GM19463 (cell line): ENCODE results near the gene PSMA7.
A peak's percentile ranks its signal among the peaks of the same experiment; 100 is the strongest.

ENCODE experiments used
- ATAC-seq: cut with Tn5 transposase; IDR thresholded peaks from one replicate; pipeline ENCODE4 v1.9.1; 2021; ENCODE audit warnings: mild to moderate bottlenecking, moderate library complexity; ENCODE audit not compliant: unreplicated experiment

The PSMA7 gene

DNA sequence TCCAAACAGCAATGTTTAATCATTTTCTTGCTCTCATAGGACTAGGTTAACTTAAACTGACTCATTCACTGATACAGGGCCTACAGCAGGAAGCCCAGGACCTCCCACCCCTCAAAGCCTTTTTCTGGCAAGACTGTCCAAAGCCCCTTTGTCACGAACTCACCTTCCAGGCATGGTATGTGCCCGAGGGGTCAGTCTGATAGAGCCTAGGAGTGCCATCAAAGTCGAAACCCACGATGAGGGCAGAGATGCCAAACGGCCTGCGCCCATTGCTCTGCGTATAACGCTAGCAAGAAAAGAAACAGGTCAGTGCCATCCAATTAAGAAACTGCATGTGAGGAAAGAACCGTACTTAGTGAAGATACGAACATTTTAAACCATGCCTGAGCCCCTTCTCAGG is 4.3 kb downstream of the PSMA7 start:
- no peak for ATAC-seq

DNA sequence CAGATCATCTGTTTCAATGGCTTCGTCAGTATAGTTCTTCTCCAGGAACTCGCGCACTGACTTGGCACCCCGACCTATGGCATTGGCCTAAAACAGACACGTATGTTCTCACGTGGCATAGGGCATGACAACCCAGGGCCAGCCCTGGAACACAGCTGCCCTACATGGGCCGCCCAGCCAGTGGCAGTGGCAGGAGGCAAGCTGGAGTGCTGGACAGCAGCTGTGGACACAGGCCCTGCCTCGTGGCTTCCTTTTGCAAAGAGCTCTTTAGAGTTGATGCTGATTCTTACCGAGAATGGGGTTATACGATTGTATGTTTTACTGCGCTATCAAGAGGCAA is 5.0 kb downstream of the PSMA7 start:
- no peak for ATAC-seq

DNA sequence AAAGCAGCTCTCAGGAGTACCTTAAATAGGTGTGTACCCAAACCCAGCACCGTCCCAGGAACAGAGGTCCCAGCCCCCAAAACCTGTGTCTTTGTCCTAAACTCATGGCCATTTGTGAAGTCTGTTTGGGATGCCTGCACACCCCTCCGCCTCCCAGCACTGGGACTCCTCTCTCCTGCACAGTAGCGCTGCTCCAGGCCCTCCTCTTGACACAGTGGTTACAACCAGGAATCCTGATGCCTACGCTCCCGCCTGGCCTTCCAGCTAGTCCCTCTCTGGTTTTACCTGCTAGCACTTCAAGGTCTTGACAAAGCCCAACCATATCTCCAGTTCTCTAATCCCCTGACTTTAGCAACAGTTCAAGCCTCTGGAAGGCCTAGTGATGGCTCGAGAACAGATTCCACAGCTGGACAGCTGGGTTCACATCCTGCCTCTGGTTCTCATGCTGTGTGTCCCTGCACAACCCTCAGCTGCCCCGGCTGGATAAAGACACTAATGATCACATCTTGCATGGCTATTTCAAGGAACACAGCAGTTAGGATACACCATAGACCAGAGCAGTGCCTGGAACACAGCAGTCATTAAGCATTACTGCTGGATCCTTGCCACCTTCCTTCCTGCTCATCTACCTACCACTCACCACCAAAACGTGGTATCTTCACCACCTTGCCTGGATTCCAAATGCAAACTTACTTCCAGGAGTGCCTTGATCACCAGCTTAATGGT is 5.6 kb downstream of the PSMA7 start:
- no peak for ATAC-seq

DNA sequence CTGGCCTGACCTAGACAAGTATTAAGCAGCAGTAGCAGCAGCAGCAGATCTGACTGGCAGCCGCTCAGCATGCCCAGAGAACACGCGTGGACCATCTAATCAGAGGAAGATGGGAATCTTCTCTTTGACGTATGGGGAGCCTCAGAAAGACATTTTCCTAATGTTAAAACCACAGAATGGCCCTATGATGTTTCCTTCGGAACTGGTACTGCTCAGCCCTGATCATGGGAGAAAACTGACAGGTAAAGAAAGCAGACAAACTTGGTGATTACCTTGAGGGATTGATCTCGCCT is 6.2 kb downstream of the PSMA7 start:
- no peak for ATAC-seq

DNA sequence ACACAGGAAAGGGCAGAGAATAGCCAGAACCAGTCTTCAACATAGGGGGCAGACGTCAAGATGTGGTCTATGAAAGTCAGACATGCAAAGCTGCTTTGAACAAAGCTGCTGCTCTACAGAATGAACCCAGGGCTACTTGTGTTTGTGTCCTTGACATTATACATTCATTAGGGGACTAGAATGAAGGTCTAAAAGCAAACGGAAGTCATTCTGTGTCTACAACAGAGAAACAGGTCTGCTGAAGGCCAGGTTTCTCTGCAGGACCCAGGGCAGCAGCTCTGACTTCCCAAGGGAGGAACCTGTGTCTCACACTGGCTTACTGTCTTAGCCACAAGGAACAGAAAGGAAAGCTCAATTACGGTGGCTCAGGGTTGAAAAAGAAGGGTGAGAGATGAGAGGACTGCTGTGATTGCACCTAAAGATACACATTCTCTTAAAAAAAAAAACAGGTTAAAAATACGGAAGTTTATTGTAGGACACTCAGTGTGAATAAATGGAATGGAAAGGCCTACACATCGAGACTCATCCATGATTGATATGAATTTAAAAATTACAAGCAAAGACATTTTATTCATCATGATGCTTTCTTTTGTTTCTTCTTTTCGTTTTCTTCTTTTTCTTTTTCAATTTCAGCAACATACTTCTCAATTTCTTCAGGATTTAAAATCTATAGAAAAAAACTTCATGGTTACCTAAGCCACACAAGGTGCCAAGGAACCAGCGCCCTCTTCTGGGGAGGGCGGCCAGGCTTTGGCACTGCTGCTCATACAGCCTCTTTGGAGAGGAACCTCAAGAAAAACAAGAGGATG is 6.7 kb downstream of the PSMA7 start:
- no peak for ATAC-seq

DNA sequence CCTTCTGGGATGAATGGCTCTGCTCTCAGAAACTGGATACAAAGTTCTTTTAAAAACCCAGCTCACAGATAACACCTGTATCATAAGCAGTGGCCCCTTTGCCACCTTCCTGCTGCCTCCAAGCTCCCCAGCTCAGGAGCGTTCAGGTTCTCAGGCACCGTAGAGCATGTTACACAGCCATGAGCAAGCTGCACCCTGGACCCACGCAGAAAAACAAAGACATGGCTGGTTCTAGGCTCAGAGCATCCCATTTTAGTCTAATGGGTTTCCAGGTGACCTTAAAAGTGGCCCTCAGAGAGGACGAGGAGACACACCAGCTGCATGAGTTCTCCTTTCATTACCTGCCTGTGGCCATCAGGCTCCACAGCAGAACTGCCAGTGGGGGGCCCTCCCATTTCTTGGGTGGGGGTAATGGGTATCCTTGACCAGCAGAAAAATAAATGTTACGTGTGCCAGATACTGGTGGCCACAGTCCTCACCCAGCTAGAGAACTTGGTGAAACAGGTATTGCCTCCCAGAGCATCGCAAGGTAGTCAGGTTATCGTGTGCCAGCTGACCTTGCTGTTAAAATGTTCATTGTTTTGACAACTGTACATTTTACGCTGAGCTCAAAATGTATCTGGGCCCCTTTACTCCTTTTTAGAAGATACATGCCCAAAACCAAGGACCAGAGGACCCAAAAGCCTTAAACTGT is 7.5 kb downstream of the PSMA7 start:
- no peak for ATAC-seq

DNA sequence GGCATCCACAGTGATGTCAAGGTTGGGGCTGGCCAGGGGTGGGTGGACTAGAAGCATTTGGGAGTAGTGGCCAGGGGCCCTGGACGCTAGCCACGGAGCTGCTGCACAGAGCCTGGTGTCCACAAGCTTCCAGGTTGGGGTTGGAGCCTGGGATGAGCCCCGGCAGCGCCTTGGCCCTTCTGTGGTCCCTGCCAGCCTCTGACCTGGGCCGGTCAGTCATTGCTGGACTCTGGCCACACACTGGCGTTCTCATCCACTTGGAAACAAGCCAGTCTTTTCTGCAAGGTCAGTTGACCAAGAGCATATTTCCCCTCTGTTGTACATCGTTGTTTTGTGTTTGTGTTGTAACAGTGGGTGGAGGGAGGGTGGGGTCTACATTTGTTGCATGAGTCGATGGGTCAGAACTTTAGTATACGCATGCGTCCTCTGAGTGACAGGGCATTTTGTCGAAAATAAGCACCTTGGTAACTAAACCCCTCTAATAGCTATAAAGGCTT is 8.4 kb downstream of the PSMA7 start:
- no peak for ATAC-seq

DNA sequence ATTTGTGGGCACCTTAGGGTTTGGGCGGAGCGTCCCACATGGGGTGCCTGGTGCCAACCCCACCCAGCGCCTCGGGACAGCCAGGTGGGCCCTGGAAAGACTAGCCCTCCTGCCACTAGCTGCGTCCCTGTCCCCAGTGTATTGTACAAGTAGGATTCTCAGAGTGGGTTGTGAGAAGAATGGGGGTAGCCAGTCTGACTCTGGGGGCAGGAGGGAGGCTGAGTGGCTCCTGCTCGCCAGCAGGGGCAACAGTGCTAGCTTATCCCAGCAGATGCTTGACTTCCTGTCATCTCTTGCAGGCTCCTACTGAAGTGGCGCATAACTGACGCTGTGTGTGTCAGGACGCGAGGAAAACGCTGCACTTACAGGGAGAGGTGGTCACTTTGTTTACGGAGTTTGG is 9.3 kb downstream of the PSMA7 start:
- no peak for ATAC-seq

DNA sequence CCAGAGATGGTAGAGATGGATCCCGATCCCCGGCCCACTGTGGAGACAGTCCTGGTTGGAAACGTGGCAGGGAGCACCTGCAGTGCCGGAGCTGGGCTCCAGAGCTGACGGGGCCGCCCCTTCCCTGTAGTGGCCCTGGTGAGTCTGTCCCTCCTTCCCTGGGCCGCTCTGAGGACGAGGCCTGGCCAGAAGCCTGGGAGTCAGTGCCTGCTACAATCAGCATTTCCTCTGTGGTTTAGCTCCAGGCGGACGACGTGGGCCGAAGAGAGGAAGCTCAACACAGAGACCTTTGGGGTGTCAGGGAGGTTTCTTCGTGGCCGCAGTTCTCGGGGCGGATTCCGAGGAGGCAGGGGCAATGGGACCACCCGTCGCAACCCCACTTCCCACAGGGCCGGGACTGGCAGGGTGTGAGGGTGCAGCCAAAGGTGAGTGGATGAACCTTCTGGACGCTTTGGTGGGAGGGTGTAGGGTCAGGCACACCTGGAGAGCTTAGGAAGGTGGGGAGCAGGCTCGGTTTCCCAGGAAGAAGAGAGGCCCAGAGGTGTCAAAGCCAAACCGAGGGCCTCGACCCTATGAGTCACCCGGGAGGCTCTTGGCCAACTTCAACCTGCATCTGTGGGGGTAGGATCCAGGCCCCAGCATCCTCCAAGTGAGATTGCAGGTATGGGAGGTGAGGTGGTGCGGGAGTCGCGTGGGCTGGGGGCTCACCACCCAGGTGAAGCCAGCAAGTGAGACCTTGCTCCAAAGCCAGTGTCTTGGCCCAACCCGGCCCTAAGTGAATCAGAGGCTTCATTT is 9.9 kb downstream of the PSMA7 start:
- ATAC-seq = no peak

DNA sequence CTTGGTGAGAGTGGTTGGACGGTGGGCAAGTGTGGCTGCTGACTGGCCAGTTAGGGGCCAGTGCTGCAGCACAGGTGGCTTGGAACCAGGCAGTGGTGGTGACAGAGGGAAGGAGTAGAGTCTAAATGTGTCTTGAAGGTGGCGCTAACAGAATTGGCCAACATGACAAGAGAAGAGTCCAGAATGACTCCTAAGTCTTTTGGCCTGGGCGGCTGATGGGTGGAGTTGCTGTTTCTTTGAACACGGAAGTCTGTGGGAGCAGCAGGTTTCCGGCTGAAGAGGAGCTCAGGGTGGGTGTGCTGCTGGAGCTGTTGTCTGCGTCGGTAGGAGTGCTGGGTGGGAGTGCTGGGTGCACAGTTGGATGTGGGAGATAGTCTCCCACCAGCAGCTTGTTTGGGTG is 10.8 kb downstream of the PSMA7 start:
- ATAC-seq = no peak

DNA sequence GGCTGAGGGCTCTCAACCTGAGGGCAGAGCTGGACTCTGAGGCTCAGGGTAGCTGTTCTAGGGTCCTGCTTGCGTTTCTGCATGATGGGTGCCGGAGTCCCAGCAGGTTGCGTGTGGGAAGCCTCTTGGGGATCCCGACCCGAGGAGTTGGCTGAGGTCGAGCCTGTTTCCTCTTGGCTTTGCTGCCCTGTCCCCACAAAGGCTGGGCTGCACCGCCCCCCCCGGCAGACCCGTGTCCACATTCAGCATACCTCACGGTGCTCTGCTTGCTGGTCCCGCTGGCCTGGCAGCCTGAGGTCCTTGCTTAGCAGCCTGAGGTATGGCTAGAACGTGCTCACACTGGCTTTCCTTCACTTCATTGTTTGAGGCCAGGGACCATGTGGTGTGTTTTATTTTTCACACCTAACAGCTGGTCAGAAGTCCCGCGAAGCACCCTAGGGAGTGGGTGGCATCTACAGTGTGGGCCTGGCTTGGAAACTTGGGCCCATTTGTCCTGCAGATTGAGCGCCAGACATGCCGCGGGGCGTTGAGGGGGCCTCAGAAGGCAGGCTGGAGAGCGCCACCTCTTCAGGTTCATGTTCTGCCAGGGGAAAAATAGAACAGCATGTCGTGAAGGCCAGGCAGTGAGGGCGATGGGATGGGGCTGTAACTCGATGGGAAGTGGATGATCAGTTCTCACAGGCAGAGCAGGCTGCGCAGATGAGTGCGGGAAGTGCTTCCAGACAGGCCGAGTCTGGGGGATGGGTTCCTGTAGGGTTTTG is 11.5 kb downstream of the PSMA7 start:
- ATAC-seq = no peak

DNA sequence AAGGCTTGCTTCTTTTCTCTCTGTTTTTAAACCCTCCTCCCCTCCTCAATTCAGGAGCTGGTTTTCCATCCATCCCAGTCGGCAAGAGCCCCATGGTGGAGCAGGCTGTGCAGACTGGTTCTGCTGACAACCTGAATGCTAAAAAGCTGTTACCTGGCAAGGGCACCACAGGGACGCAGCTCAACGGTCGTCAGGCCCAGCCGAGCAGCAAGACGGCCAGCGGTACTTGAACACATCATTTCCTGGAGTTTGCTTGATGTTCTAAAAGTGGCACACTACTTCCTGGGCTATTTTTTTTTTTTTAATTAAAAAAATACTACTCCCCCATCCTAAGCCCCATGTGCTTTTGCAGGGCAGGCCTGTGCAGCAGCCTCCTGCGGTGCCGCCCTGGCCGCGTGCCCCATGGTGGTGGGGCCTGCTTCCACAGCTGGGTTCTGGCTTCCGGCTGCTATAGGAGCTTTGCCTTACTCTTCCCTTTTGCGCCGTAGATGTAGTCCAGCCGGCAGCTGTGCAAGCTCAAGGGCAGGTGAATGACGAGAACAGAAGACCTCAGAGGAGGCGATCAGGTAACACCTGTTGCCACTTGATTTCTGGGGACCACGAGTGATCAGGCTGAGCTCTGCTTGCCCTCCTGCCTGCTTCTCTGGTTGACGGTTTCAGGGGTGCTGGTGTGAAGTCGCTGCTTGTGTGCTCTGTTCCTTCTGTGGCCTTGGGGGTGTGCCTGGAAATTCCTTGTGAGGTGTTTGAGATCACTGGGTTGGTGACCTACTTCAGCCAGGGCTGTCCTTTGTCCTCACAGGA is 13.3 kb downstream of the PSMA7 start:
- no peak for ATAC-seq

DNA sequence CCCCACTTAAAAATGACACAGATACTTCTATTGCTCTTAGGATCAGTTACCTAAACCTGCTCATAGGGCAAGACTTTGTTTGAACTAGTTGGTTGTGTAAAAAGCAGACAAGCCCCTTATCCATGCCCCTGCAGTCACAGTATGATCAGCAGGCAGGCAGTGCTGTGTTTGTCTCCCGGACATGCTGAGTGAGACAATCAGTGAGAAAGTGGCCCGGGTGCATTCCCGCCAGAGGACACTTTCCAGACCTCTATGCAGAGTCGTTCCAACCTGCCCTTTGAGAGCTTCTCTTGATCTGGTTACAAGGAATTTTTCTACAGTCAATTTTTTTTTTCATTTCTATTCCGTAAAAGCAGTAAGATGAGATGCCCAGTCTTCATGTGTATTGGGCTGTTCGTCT is 14.7 kb downstream of the PSMA7 start:
- ATAC-seq = no peak

DNA sequence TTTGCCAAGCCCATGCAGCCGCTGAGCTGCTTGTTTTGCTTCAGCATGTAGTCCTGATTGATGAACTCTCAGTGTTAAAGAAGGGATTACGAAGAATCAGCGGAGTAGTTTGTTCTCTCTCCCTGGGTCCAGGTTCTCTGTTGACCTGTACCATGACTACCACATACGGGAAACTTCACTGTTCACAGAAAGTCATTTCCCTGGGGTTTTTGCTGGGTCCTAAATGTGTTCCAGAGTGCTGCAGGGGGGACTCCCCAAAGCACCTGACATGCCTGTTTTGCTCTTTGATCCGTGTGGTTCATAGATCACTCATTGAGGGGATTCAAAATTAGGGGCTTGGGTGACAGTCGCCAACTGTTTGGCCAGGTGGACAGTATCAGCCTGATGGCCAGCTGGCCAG is 15.4 kb downstream of the PSMA7 start:
- ATAC-seq = no peak

DNA sequence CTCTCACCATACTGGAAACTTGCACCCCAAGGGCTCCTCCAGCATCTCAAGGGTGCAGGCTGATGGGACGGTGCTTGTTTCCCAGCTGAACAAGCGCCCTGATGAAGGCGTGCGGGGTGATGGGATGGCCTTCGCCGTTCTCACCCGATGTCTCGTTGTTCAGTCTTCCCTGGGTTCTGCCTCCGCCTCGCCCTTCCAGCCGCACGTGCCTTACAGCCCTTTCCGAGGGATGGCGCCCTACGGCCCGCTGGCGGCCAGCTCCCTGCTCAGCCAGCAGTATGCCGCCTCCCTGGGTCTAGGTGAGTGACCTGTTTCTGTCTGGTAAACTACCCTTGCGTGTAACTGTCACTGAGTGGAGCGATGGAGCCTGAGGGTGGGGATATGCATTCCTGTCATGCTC is 17.1 kb downstream of the PSMA7 start:
- ATAC-seq = no peak

DNA sequence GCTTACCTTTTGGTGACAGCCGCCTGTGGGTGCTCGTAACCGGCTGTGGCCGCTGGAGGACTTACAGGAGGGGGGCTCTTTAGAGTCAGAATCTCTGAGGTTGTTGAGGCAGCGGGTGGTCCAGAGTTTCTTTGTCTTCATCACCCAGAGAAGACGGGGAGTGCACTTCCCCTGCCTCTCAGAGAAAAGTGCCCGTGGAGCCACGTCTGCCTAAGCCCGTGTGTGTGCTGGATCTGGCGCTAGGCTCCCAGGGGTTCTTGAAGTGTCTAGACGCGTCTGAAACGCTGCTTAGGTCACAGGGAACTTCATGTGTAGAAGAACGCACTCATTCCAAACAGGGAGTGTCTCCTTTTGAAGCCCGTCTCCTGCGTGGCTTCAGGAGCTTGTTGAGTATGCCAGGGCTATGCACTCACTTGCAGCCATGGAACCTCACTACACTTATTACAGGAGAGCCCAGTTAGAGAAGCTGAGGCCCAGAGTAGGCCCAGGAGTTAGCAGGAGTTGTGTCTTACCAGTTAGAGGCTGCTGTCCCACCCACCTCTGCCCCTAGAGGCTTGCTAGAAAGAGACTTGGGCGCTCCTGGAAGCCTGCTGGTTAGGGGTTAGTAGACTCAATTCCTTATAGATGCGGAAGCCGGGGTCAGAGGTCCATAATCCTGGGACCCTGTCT is 19.6 kb downstream of the PSMA7 start:
- no peak for ATAC-seq

DNA sequence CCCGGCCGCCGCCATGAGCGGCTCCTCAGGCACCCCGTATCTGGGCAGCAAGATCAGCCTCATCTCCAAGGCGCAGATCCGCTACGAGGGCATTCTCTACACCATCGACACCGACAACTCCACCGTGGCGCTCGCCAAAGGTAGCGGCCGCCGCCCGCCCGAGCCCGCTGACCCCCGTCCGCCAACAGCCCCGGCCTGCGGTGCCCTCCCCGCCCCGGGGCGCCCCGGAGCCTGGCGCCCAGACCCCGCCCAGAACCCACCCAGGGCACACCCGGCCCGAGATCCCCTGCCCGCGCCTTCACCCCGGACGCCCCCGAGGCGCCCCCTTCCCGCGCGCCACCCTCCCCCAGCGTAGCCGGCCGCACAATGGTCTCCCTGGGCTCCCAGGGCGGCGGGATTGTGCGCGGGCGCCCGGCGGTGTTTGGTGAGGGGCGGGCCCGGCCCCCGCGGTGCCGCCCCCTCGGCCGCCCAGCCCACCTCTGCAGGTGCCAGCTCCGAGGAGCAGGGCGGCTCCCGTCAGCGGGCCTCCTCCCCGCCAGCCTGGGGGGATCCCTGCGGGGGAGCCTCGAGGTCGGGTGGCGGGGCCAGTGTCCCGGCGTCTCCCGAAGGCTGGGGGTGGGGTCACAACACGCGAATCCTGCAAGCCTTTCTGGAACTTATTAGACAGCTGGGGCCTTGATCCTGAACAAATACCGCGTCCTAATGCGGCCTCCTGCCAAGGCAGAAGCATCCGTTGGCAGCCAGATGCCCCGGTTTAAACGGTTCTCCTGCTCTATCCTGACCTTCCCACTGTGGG is 20.3 kb downstream of the PSMA7 start:
- peak; percentile 19 for ATAC-seq
